HCT116 (cell line): ENCODE measurements around the gene ARID5A. TPM values are rescaled to one million over a fixed set of nuclear protein-coding genes. Genes with fewer than 3 reads are reported as not detected.

ENCODE experiments used
- ATAC-seq: fragments of 200-7000 bp; cut with Tn5 transposase; 2 replicates; pipeline ENCODE4 v1.9.1; 2020; ENCODE audit warnings: mild to moderate bottlenecking, moderate library complexity
- BruUV-seq: library from RNA; stranded (reverse); fragments of 400-500 nt; replicated peaks from 2 replicates; lab custom pipeline; 2021; lab: Mats Ljungman, UMichigan
- CTCF ChIA-PET: fragments of 300-600 bp; sonication (Branson Sonifier 250); formaldehyde crosslinking; loops from one replicate; lab custom pipeline; 2021; ENCODE audit warnings: antibody characterized with exemption; lab: Charles Lee
- POLR2A ChIA-PET: fragments of 300-600, 350-600 bp; sonication (Branson Sonifier 250); formaldehyde crosslinking; loops from one replicate; lab custom pipeline; 2021; ENCODE audit warnings: antibody characterized with exemption; lab: Charles Lee
- RAD21 ChIA-PET, 2 experiments: fragments of 300-600 bp; sonication (Branson Sonifier 250); formaldehyde crosslinking; loops; one replicate each; lab custom pipeline; 2023; ENCODE audit warnings: low total read pairs in 2 of 2; ENCODE audit not compliant: uncharacterized antibody in 2 of 2, unreplicated experiment in 2 of 2, low non-redundant PET in 1 of 2; lab: Charles Lee
- DNase-seq: peaks from one replicate; pipeline ENCODE4 v3.0.0-alpha.2; 2010; ENCODE audit warnings: low read depth, low spot score
- H2AFZ ChIP-seq: fragments of 200-600 bp; shearing (Covaris generic), sonication (generic); 2 replicates; pipeline ENCODE4 v1.6.1; 2017; ENCODE audit warnings: low read depth, mixed run types, mixed read lengths, antibody characterized with exemption, low read length; ENCODE audit not compliant: poor library complexity, severe bottlenecking
- H3K27ac ChIP-seq: 2 replicates; pipeline ENCODE4 v1.5.1; 2012; ENCODE audit warnings: low read depth, low read length
- H3K27me3 ChIP-seq: fragments of 200-600 bp; sonication (generic); 2 replicates; pipeline ENCODE4 v1.6.1; 2016; ENCODE audit warnings: mixed run types, low read length, mixed read lengths; ENCODE audit not compliant: insufficient read depth
- H3K36me3 ChIP-seq, 2 experiments: fragments of 200-500 bp in 1 of 2; fragments of 200-600 bp in 1 of 2; sonication (Bioruptor generic) in 1 of 2; sonication (generic) in 1 of 2; 2 replicates each; pipeline versions ENCODE4 v1.5.1 to v1.6.1; 2014 to 2016; ENCODE audit warnings: low read length in 2 of 2, inconsistent platforms in 1 of 2, mixed read lengths in 1 of 2, mixed run types in 1 of 2; ENCODE audit not compliant: insufficient read depth in 2 of 2, control insufficient read depth in 1 of 2
- H3K4me1 ChIP-seq, 2 experiments: fragments of 200-600 bp in 1 of 2; sonication (generic) in 1 of 2; 2 replicates each; pipeline versions ENCODE4 v1.5.1 to v1.6.1; 2012 to 2017; ENCODE audit warnings: low read length in 2 of 2, inconsistent platforms in 1 of 2, mild to moderate bottlenecking in 1 of 2, mixed read lengths in 1 of 2, mixed run types in 1 of 2, moderate library complexity in 1 of 2; ENCODE audit not compliant: insufficient read depth in 2 of 2, control insufficient read depth in 1 of 2
- H3K4me2 ChIP-seq: fragments of 200-600 bp; sonication (generic); 2 replicates; pipeline ENCODE4 v1.6.1; 2017; ENCODE audit warnings: mixed run types, low read length, mixed read lengths
- H3K4me3 ChIP-seq, 2 experiments: fragments of 200-600 bp in 1 of 2; sonication (generic) in 1 of 2; replicated peaks in 1 of 2; 2 replicates each; pipeline ENCODE4 v1.5.1; 2011 to 2016; ENCODE audit warnings: low read length in 2 of 2, control low read depth in 1 of 2, low read depth in 1 of 2, mild to moderate bottlenecking in 1 of 2, mixed read lengths in 1 of 2, mixed run types in 1 of 2
- H3K79me2 ChIP-seq: fragments of 200-600 bp; sonication (generic); 2 replicates; pipeline ENCODE4 v1.6.1; 2017; ENCODE audit warnings: mild to moderate bottlenecking, mixed run types, low read length, moderate library complexity, mixed read lengths; ENCODE audit not compliant: insufficient read depth
- H3K9ac ChIP-seq: fragments of 200-600 bp; sonication (generic); 2 replicates; pipeline ENCODE4 v1.6.1; 2016; ENCODE audit warnings: low read length, mixed read lengths
- H3K9me2 ChIP-seq: fragments of 200-600 bp; sonication (generic), shearing (Covaris generic); 2 replicates; pipeline ENCODE4 v1.6.1; 2017; ENCODE audit warnings: mixed run types, mild to moderate bottlenecking, moderate library complexity; ENCODE audit not compliant: insufficient read depth
- H3K9me3 ChIP-seq, 2 experiments: fragments of 200-500 bp in 1 of 2; fragments of 200-600 bp in 1 of 2; sonication (Bioruptor generic) in 1 of 2; sonication (generic) in 1 of 2; 2 replicates each; pipeline ENCODE4 v1.6.1; 2014 to 2017; ENCODE audit warnings: low read length in 2 of 2, mixed read lengths in 2 of 2, inconsistent platforms in 1 of 2, low read depth in 1 of 2, mild to moderate bottlenecking in 1 of 2, mixed run types in 1 of 2, moderate library complexity in 1 of 2; ENCODE audit not compliant: control insufficient read depth in 1 of 2, insufficient read depth in 1 of 2
- H4K20me1 ChIP-seq: fragments of 200-600 bp; sonication (generic), shearing (Covaris generic); 2 replicates; pipeline ENCODE4 v1.6.1; 2017; ENCODE audit warnings: mixed run types, mild to moderate bottlenecking, moderate library complexity; ENCODE audit not compliant: insufficient read depth
- CEBPB ChIP-seq: IDR thresholded peaks from 2 replicates; pipeline ENCODE4 v1.6.1; 2012; ENCODE audit warnings: low read depth
- POLR2AphosphoS5 ChIP-seq: IDR thresholded peaks from 2 replicates; pipeline ENCODE4 v1.6.1; 2011; ENCODE audit warnings: mild to moderate bottlenecking, low read depth, low read length, moderate library complexity
- RAD21 ChIP-seq: IDR thresholded peaks from 2 replicates; pipeline ENCODE4 v1.6.1; 2012; ENCODE audit warnings: low read depth, mild to moderate bottlenecking
- SP1 ChIP-seq: IDR thresholded peaks from 2 replicates; pipeline ENCODE4 v1.6.1; 2012; ENCODE audit warnings: low read depth
- TCF7L2 ChIP-seq: IDR thresholded peaks from 2 replicates; pipeline ENCODE4 v1.7.0; 2011; ENCODE audit warnings: borderline replicate concordance, inconsistent platforms; ENCODE audit not compliant: insufficient read depth, insufficient read length; ENCODE audit errors: extremely low read depth
- ZFX ChIP-seq: fragments of 450-650 bp; IDR thresholded peaks from 2 replicates; pipeline ENCODE4 v1.6.1; 2017
- ZNF274 ChIP-seq: fragments of 200-500 bp; sonication (Bioruptor generic); IDR thresholded peaks from 2 replicates; pipeline ENCODE4 v1.6.1; 2014; ENCODE audit warnings: mild to moderate bottlenecking, low read depth, low read length, inconsistent platforms
- intact Hi-C: fragments of 100-400 bp; cut with micrococcal nuclease; formaldehyde crosslinking; loops from 2 replicates; pipeline ENCODE4 v1.10.0; 2022
- total RNA-seq: library from RNA; stranded (reverse); gene quantifications from one replicate; pipeline ENCODE4 v1.2.1, GENCODE V29; 2021; ENCODE audit not compliant: unreplicated experiment
- TF ChIP-seq, protein P1 (sequence below): IDR thresholded peaks from 2 replicates; pipeline ENCODE4 v1.6.1; 2012; ENCODE audit warnings: low read depth

ARID5A gene
- total RNA-seq, 1 experiment from 2014 or later: 8.2 TPM

- H2AFZ ChIP-seq: no peak overlapping the region
- H3K9me2 ChIP-seq: no peaks in the 10 kb centered on the region
- H3K4me2 ChIP-seq: no peak overlapping the region
- H3K9me3 ChIP-seq: no peaks in the 10 kb centered on the region
- POLR2A ChIA-PET: no interaction called here
- H3K79me2 ChIP-seq: no peaks in the 10 kb centered on the region
- H4K20me1 ChIP-seq: no peaks in the 10 kb centered on the region
- no peak overlapping the region for H3K9ac ChIP-seq
- H3K4me3 ChIP-seq: no peak overlapping the region
- DNase-seq: no peak
- H3K27ac ChIP-seq: no peak overlapping the region
- TF ChIP-seq POLR2AphosphoS5: no peak; the same call in 1 of the 2 replicates
- no peak for TF ChIP-seq SP1
- TF ChIP-seq ZNF274: no peak
- TF ChIP-seq CEBPB: no peak
- no peak for TF ChIP-seq ZFX
- TF ChIP-seq TCF7L2: no peak
- TF ChIP-seq, protein P1, sequence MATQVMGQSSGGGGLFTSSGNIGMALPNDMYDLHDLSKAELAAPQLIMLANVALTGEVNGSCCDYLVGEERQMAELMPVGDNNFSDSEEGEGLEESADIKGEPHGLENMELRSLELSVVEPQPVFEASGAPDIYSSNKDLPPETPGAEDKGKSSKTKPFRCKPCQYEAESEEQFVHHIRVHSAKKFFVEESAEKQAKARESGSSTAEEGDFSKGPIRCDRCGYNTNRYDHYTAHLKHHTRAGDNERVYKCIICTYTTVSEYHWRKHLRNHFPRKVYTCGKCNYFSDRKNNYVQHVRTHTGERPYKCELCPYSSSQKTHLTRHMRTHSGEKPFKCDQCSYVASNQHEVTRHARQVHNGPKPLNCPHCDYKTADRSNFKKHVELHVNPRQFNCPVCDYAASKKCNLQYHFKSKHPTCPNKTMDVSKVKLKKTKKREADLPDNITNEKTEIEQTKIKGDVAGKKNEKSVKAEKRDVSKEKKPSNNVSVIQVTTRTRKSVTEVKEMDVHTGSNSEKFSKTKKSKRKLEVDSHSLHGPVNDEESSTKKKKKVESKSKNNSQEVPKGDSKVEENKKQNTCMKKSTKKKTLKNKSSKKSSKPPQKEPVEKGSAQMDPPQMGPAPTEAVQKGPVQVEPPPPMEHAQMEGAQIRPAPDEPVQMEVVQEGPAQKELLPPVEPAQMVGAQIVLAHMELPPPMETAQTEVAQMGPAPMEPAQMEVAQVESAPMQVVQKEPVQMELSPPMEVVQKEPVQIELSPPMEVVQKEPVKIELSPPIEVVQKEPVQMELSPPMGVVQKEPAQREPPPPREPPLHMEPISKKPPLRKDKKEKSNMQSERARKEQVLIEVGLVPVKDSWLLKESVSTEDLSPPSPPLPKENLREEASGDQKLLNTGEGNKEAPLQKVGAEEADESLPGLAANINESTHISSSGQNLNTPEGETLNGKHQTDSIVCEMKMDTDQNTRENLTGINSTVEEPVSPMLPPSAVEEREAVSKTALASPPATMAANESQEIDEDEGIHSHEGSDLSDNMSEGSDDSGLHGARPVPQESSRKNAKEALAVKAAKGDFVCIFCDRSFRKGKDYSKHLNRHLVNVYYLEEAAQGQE: no peak
- no peak for TF ChIP-seq RAD21
- CTCF ChIA-PET: no interaction called here
- H3K27me3 ChIP-seq: no peaks in the 10 kb centered on the region
- intact Hi-C loops: no loop called here
- no peaks in the 10 kb centered on the region for H3K4me1 ChIP-seq
- peaks cover 19 to 35% of the 10 kb centered on the region in 2 experiments; a peak in 3 of 4 replicates for H3K36me3 ChIP-seq
- ATAC-seq: no peak
- RAD21 ChIA-PET: no interaction called here
- no TSS peak for BruUV-seq
These were observed 54.9 kb downstream of the ARID5A start for GRCh38 chr2:96591494-96591893.
